GM12891 (cell line): ENCODE results near the gene SCNN1B.

Source experiments
- PAX5 ChIP-seq: IDR thresholded peaks from 2 replicates; pipeline ENCODE4 v1.6.1; 2011; ENCODE audit warnings: low read length, moderate library complexity, mild to moderate bottlenecking; ENCODE audit not compliant: insufficient read depth, severe bottlenecking
- POLR2A ChIP-seq: IDR thresholded peaks from 2 replicates; pipeline ENCODE4 v1.6.1; 2011; ENCODE audit warnings: low read depth, low read length, control low read depth
- POLR2AphosphoS5 ChIP-seq: IDR thresholded peaks from 2 replicates; pipeline ENCODE4 v1.6.1; 2011; ENCODE audit warnings: low read depth, low read length, control low read depth
- POU2F2 ChIP-seq: IDR thresholded peaks from 2 replicates; pipeline ENCODE4 v1.6.1; 2011; ENCODE audit warnings: low read depth, mild to moderate bottlenecking, control low read depth, low read length, moderate library complexity
- SPI1 ChIP-seq: IDR thresholded peaks from 2 replicates; pipeline ENCODE4 v1.6.1; 2011; ENCODE audit warnings: low read depth, low read length, control low read depth
- TAF1 ChIP-seq: IDR thresholded peaks from 2 replicates; pipeline ENCODE4 v1.6.1; 2011; ENCODE audit warnings: low read depth, low read length, control low read depth

DNA sequence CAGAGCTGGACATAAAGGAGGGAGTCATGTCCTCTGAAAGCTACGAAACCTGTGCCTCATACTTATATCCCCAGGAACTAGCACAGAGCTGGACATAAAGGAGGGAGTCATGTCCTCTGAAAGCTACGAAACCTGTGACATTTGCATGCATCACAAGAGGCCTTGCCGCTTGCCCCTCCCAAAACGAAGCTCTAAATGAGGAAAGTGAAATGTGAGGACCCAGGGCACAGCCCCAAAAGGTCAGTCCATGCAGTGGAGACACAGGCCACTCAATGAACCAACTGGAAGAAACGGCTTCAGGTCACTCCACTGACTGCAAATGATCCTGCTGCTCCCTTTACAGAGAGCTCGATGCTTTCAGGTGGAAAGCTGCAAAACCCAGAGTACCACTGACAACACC, 112.6 kb downstream of the SCNN1B start:
- no peak for TF ChIP-seq POLR2AphosphoS5
- no peak for TF ChIP-seq POLR2A
- TF ChIP-seq PAX5, result no peak
- no peak for TF ChIP-seq TAF1
- TF ChIP-seq SPI1, result no peak
- no peak for TF ChIP-seq POU2F2
